Thyroid gland (tissue), 4 donors: ENCODE measurements around the gene HSPA4. TPM values are rescaled to one million over a fixed set of nuclear protein-coding genes. Genes with fewer than 3 reads are reported as not detected.

Experiments
- DNase-seq, 2 donors: peaks; one replicate each; pipeline ENCODE4 v3.0.0-alpha.2; 2019
- H3K27ac ChIP-seq, 3 donors: fragments of 200-600 bp; sonication (generic); 1 replicate in 2 of 3; 2 replicates in 1 of 3; pipeline ENCODE4 v1.5.1; 2016 to 2019; ENCODE audit warnings: mild to moderate bottlenecking in 1 of 3, moderate library complexity in 1 of 3
- H3K27me3 ChIP-seq: fragments of 200-600 bp; sonication (generic); one replicate; pipeline ENCODE4 v1.5.1; 2019
- H3K36me3 ChIP-seq, 2 donors: fragments of 200-600 bp; sonication (generic); one replicate each; pipeline ENCODE4 v1.5.1; 2016 to 2019
- H3K4me1 ChIP-seq, 2 donors: fragments of 200-600 bp; sonication (generic); one replicate each; pipeline ENCODE4 v1.5.1; 2017 to 2019
- H3K4me3 ChIP-seq, 3 donors: fragments of 200-600 bp; sonication (generic); replicated peaks in 1 of 3; 1 replicate in 2 of 3; 2 replicates in 1 of 3; pipeline ENCODE4 v1.5.1; 2016; ENCODE audit warnings: mild to moderate bottlenecking in 1 of 3
- H3K9me3 ChIP-seq: fragments of 200-600 bp; sonication (generic); one replicate; pipeline ENCODE4 v1.5.1; 2017
- CTCF ChIP-seq, 6 experiments: fragments of 200-600 bp in 3 of 6; fragments of 450-650 bp in 3 of 6; sonication (generic) in 3 of 6; IDR thresholded peaks; one replicate each; pipeline ENCODE4 v1.5.1; 2016 to 2019; ENCODE audit warnings: antibody characterized with exemption in 6 of 6, mild to moderate bottlenecking in 2 of 6, inconsistent platforms in 1 of 6, moderate library complexity in 1 of 6
- POLR2A ChIP-seq, 2 donors: fragments of 450-650 bp; IDR thresholded peaks; one replicate each; pipeline ENCODE4 v1.6.1; 2017; ENCODE audit warnings: antibody characterized with exemption in 2 of 2, mild to moderate bottlenecking in 2 of 2, moderate library complexity in 1 of 2
- whole genome bisulfite sequencing, 2 donors: methylation state at CpG; one replicate each; pipeline ENCODE4 v1.1.5; 2017; 5-methylcytosine and 5-hydroxymethylcytosine counted together
- intact Hi-C: fragments of 100-400 bp; cut with DNase I; formaldehyde crosslinking; loops from one replicate; pipeline ENCODE4 v1.15.1; 2023
- total RNA-seq, 4 donors: library from RNA; depleted of rRNA; stranded (reverse); fragments of >200 nt; gene quantifications; one replicate each; pipeline ENCODE4 v1.2.3, GENCODE V29; 2016

Gene HSPA4
- total RNA-seq, 4 donors from 2014 or later: 49.9 to 72.0 (median 70.5) TPM

- H3K4me3 ChIP-seq: no peak overlapping the region
- no peaks in the 10 kb centered on the region for H3K4me1 ChIP-seq
- WGBS, 2 donors: 91 to 93% methylated on average over 4 of the region's 4 CpGs
- DNase-seq: no peak
- H3K36me3 ChIP-seq: no peaks in the 10 kb centered on the region
- TF ChIP-seq POLR2A (IDR thresholded peaks at IDR 0.05) (no peak), CTCF (IDR thresholded peaks at IDR 0.05) (no peak)
- H3K27ac ChIP-seq: no peak overlapping the region
- H3K9me3 ChIP-seq: no peaks in the 10 kb centered on the region
- intact Hi-C loops: loop anchor here (10.0 kb wide), 1 partner anchor 746 kb away; no protein-coding TSS in a partner anchor
- H3K27me3 ChIP-seq: no peaks in the 10 kb centered on the region
Measured at GRCh38 chr5:133119233-133119711, 67.5 kb downstream of the HSPA4 start.

GRCh38 chr5:133120156-133120750, 68.4 kb downstream of the HSPA4 start:
- Histone ChIP-seq H3K4me1 (no peaks in the 10 kb centered on the region), H3K36me3 (no peaks in the 10 kb centered on the region), H3K27ac (no peak overlapping the region), H3K27me3 (no peaks in the 10 kb centered on the region), H3K9me3 (no peaks in the 10 kb centered on the region), H3K4me3 (no peak overlapping the region)
- 72 to 85% methylated on average over 5 to 7 of the region's 7 CpGs for WGBS, 2 donors
- intact Hi-C loops: no loop called here
- no peak for TF ChIP-seq CTCF (IDR thresholded peaks at IDR 0.05)
- no peak for TF ChIP-seq POLR2A (IDR thresholded peaks at IDR 0.05)
- no peak for DNase-seq

DNA sequence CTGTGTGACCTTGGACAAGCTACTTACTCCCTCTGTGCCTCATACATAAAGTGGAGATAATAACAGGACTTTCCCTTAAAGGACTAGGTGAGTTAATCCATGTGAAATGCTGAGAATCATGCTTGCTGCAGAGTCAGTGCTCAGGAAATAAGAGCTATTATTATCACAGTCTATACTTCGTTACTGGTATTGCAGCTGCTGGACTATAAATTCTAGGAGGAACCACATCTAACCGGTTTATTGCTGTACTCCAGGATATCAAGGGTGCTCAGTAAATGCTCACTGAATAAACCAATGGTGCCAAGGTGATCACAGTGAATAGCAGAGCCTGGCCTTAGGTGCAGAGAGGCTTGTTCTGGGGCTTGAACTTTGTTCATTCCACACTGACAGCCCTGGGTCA, 69.3 kb downstream of the HSPA4 start:
- DNase-seq: no peak
- Histone ChIP-seq H3K4me1 (no peaks in the 10 kb centered on the region), H3K9me3 (no peaks in the 10 kb centered on the region), H3K4me3 (no peak overlapping the region), H3K27ac (no peak overlapping the region), H3K27me3 (no peaks in the 10 kb centered on the region), H3K36me3 (no peaks in the 10 kb centered on the region)
- 53 to 64% methylated on average over 2 of the region's 2 CpGs for WGBS, 2 donors
- intact Hi-C loops: no loop called here
- TF ChIP-seq POLR2A (IDR thresholded peaks at IDR 0.05) (no peak), CTCF (IDR thresholded peaks at IDR 0.05) (no peak)

DNA sequence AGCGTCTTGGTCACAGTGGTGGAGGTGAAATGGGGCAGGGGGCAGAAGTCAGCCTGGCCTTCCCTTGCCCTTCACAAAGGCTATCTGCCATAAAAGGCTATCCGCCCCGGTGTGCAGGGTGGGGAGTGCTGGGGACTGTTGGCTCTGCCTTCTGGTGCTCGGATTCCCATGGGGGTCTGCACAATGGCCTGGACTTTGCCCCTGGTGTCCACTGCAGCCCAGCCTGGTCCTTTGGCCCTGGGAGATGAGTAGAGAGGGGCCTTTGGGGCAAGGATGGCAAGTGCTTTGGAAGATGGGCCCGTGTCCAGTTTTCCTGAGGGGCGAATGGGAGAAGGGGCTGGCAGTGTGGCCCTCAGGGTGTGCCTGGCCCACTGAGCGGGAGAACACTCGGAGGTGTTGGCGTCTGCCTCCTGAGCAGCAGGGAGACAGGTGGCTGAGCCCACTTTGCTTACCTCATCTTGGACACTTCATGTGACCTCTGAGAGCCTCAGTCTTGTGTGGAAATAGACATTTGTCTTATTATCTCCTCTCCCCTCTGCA, 69.9 kb downstream of the HSPA4 start:
- Histone ChIP-seq H3K27ac (no peak overlapping the region), H3K27me3 (no peaks in the 10 kb centered on the region), H3K4me1 (no peaks in the 10 kb centered on the region), H3K4me3 (no peak overlapping the region), H3K36me3 (no peaks in the 10 kb centered on the region), H3K9me3 (no peaks in the 10 kb centered on the region)
- TF ChIP-seq POLR2A (IDR thresholded peaks at IDR 0.05) (no peak), CTCF (IDR thresholded peaks at IDR 0.05) (no peak)
- no peak for DNase-seq
- 84 to 85% methylated on average over 9 of the region's 9 CpGs for WGBS, 2 donors
- intact Hi-C loops: no loop called here

- H3K9me3 ChIP-seq: no peaks in the 10 kb centered on the region
- no peaks in the 10 kb centered on the region for H3K4me1 ChIP-seq
- H3K27me3 ChIP-seq: no peaks in the 10 kb centered on the region
- TF ChIP-seq CTCF (IDR thresholded peaks at IDR 0.05) (no peak), POLR2A (IDR thresholded peaks at IDR 0.05) (no peak)
- no peak overlapping the region for H3K4me3 ChIP-seq
- H3K36me3 ChIP-seq: no peaks in the 10 kb centered on the region
- no peak for DNase-seq
- 77 to 84% methylated on average over 4 of the region's 4 CpGs for WGBS, 2 donors
- intact Hi-C loops: no loop called here
- H3K27ac ChIP-seq: no peak overlapping the region
Measured at GRCh38 chr5:133122711-133123110, 70.9 kb downstream of the HSPA4 start.
